MM.1S (cell line): Measurements from ENCODE around the gene DUSP10.

Source experiments
- DNase-seq: peaks from one replicate; pipeline ENCODE4 v3.0.0-alpha.2; 2015
- H2AFZ ChIP-seq: fragments of 300-600 bp; sonication (generic); 2 replicates; pipeline ENCODE4 v1.6.0; 2016; ENCODE audit warnings: antibody characterized with exemption, low read length
- H3F3A ChIP-seq: fragments of 300-600 bp; sonication (generic); 2 replicates; pipeline ENCODE4 v1.6.1; 2016; ENCODE audit warnings: mild to moderate bottlenecking, antibody characterized with exemption, low read length, moderate library complexity, mixed read lengths; ENCODE audit not compliant: insufficient read depth
- H3K27ac ChIP-seq: fragments of 300-600 bp; sonication (generic); 2 replicates; pipeline ENCODE4 v1.5.1; 2016; ENCODE audit warnings: mild to moderate bottlenecking, low read length
- H3K27me3 ChIP-seq: fragments of 300-600 bp; sonication (generic); replicated peaks from 2 replicates; pipeline ENCODE4 v1.6.0; 2016; ENCODE audit warnings: low read length; ENCODE audit not compliant: insufficient read depth
- H3K36me3 ChIP-seq: fragments of 300-600 bp; sonication (generic); replicated peaks from 2 replicates; pipeline ENCODE4 v1.6.1; 2016; ENCODE audit warnings: mild to moderate bottlenecking, low read length, mixed read lengths; ENCODE audit not compliant: insufficient read depth
- H3K4me1 ChIP-seq: fragments of 300-600 bp; sonication (generic); 2 replicates; pipeline ENCODE4 v1.6.1; 2016; ENCODE audit warnings: low read length, mixed read lengths
- H3K4me2 ChIP-seq: fragments of 300-600 bp; sonication (generic); 2 replicates; pipeline ENCODE4 v1.6.0; 2016; ENCODE audit warnings: low read depth, low read length
- H3K4me3 ChIP-seq: fragments of 300-600 bp; sonication (generic); 2 replicates; pipeline ENCODE4 v1.5.1; 2016; ENCODE audit warnings: low read length, mixed read lengths
- H3K79me2 ChIP-seq: fragments of 300-600 bp; sonication (generic); 2 replicates; pipeline ENCODE4 v1.6.1; 2016; ENCODE audit warnings: mixed run types, low read length, mixed read lengths
- H3K9ac ChIP-seq: fragments of 300-600 bp; sonication (generic); 2 replicates; pipeline ENCODE4 v1.6.1; 2016; ENCODE audit warnings: low read length, mixed read lengths
- H3K9me2 ChIP-seq: fragments of 300-600 bp; sonication (generic); replicated peaks from 2 replicates; pipeline ENCODE4 v1.6.1; 2016; ENCODE audit warnings: mild to moderate bottlenecking, low read length, mixed read lengths; ENCODE audit not compliant: insufficient read depth
- H3K9me3 ChIP-seq: fragments of 300-600 bp; sonication (generic); replicated peaks from 2 replicates; pipeline ENCODE4 v1.6.1; 2016; ENCODE audit warnings: mild to moderate bottlenecking, low read length, mixed read lengths; ENCODE audit not compliant: insufficient read depth
- H4K20me1 ChIP-seq: fragments of 300-600 bp; sonication (generic); 2 replicates; pipeline ENCODE4 v1.6.1; 2016; ENCODE audit warnings: mild to moderate bottlenecking, low read length, moderate library complexity, mixed read lengths; ENCODE audit not compliant: insufficient read depth
- EZH2 ChIP-seq: fragments of 300-600 bp; sonication (generic); optimal IDR thresholded peaks from 2 replicates; pipeline ENCODE3; 2017; ENCODE audit warnings: low read depth, mild to moderate bottlenecking, antibody characterized with exemption, low read length, mixed read lengths
- EZH2phosphoT487 ChIP-seq: fragments of 300-600 bp; sonication (generic); IDR thresholded peaks from 2 replicates; pipeline ENCODE4 v1.6.1; 2018; ENCODE audit warnings: antibody characterized with exemption, low read length
- TF ChIP-seq, protein P1 (sequence below): fragments of 300-600 bp; sonication (generic); IDR thresholded peaks from 2 replicates; pipeline ENCODE4 v1.5.1; 2016; ENCODE audit warnings: antibody characterized with exemption, low read length, mixed read lengths

The DUSP10 gene

DNA sequence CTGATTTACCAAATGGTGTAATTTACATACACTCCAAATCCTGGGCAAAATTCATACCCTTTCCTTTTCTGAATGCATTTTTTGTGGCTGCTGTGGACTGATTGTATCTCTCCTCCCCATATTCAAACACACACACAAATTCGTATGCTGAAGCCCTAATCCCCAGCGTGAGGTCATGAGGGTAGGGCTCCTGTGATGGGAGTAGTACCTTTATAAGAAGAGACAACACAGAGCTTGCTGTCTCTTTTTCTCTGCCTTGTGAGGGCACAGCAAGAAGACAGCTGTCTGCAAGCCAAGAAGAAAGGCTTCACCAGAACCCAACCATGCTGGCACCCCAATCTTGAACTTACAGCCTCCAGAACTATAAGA lies 24.4 kb downstream of the DUSP10 start:
- H3K79me2 ChIP-seq, result no peaks in the 10 kb centered on the region
- no peak overlapping the region for H3K4me2 ChIP-seq
- H3K36me3 ChIP-seq, result no peaks in the 10 kb centered on the region
- no peaks in the 10 kb centered on the region for H3K9me2 ChIP-seq
- DNase-seq, result no peak
- no peak overlapping the region for H3K27ac ChIP-seq
- no peaks in the 10 kb centered on the region for H3F3A ChIP-seq
- H3K27me3 ChIP-seq, result no peaks in the 10 kb centered on the region
- no peak overlapping the region for H2AFZ ChIP-seq
- H3K4me3 ChIP-seq, result no peak overlapping the region
- no peak for TF ChIP-seq EZH2
- TF ChIP-seq, protein P1, sequence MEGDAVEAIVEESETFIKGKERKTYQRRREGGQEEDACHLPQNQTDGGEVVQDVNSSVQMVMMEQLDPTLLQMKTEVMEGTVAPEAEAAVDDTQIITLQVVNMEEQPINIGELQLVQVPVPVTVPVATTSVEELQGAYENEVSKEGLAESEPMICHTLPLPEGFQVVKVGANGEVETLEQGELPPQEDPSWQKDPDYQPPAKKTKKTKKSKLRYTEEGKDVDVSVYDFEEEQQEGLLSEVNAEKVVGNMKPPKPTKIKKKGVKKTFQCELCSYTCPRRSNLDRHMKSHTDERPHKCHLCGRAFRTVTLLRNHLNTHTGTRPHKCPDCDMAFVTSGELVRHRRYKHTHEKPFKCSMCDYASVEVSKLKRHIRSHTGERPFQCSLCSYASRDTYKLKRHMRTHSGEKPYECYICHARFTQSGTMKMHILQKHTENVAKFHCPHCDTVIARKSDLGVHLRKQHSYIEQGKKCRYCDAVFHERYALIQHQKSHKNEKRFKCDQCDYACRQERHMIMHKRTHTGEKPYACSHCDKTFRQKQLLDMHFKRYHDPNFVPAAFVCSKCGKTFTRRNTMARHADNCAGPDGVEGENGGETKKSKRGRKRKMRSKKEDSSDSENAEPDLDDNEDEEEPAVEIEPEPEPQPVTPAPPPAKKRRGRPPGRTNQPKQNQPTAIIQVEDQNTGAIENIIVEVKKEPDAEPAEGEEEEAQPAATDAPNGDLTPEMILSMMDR, result no peak
- no peak for TF ChIP-seq EZH2phosphoT487
- H4K20me1 ChIP-seq, result no peaks in the 10 kb centered on the region
- H3K9me3 ChIP-seq, result no peaks in the 10 kb centered on the region
- H3K4me1 ChIP-seq, result no peaks in the 10 kb centered on the region
- no peak overlapping the region for H3K9ac ChIP-seq

DNA sequence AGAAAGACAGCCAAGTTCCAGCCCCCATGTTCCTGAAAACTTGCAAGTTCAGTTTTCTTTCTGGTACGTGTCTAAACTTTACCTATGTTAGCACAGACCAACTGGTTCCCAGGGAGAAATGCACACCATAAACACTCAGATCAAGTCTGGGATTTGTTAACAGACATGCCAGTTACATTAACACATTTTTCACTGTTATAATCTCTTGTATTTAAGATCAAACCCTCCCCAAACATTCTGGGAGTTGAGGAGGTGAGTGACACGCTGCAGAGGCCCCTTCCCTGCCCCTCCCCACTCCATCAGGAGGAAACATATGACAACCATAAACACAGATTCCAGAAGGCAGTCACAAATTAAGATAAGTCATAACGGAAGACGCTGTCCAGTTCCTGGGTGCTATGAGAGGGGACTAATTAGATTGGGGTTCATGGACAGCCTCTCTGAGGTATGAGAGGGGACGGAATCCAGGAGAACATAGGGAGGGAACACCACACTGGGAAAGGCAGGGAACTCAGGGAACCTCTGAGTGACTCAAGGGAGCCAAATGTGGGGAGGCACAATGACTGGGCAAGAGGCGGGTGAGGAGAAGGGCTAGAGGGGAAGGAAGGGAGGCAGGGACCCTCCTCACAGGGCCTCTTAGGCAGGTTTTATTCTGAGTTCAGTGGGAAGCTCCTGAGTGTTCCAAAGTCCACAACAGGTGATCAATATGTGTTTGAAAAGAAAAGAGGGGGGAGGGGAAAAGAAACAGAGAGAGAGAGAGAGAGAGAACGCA lies 25.0 kb downstream of the DUSP10 start:
- H3K9ac ChIP-seq, result no peak overlapping the region
- H3K36me3 ChIP-seq, result no peaks in the 10 kb centered on the region
- no peaks in the 10 kb centered on the region for H3K27me3 ChIP-seq
- DNase-seq, result no peak
- H2AFZ ChIP-seq, result no peak overlapping the region
- no peaks in the 10 kb centered on the region for H3K9me3 ChIP-seq
- H3K4me1 ChIP-seq, result no peaks in the 10 kb centered on the region
- H3K4me3 ChIP-seq, result no peak overlapping the region
- H3K4me2 ChIP-seq, result no peak overlapping the region
- no peaks in the 10 kb centered on the region for H3F3A ChIP-seq
- no peaks in the 10 kb centered on the region for H3K79me2 ChIP-seq
- H3K27ac ChIP-seq, result no peak overlapping the region
- H3K9me2 ChIP-seq, result no peaks in the 10 kb centered on the region
- TF ChIP-seq EZH2phosphoT487 (no peak), EZH2 (no peak)
- TF ChIP-seq, protein P1, result no peak
- no peaks in the 10 kb centered on the region for H4K20me1 ChIP-seq

GRCh38 chr1:221715321-221716169 lies 26.3 kb downstream of the DUSP10 start:
- H3K36me3 ChIP-seq, result no peaks in the 10 kb centered on the region
- DNase-seq, result no peak
- H3K9me2 ChIP-seq, result no peaks in the 10 kb centered on the region
- no peak overlapping the region for H2AFZ ChIP-seq
- H3K4me1 ChIP-seq, result no peaks in the 10 kb centered on the region
- H3K9ac ChIP-seq, result no peak overlapping the region
- H3K4me3 ChIP-seq, result no peak overlapping the region
- H3K79me2 ChIP-seq, result no peaks in the 10 kb centered on the region
- H3K4me2 ChIP-seq, result no peak overlapping the region
- TF ChIP-seq EZH2 (no peak), EZH2phosphoT487 (no peak)
- TF ChIP-seq, protein P1, result no peak
- H3K9me3 ChIP-seq, result no peaks in the 10 kb centered on the region
- H3K27me3 ChIP-seq, result no peaks in the 10 kb centered on the region
- H3K27ac ChIP-seq, result no peak overlapping the region
- H4K20me1 ChIP-seq, result no peaks in the 10 kb centered on the region
- H3F3A ChIP-seq, result no peaks in the 10 kb centered on the region
